ENCODE results near the gene IL17RB.

GRCh38 chr3:53846851-53847155, 435 bp downstream of the IL17RB start:
- TF ChIP-seq CTCF (IDR thresholded peaks at IDR 0.05) (no peak), POLR2A (IDR thresholded peaks at IDR 0.05) (no peak)
